Measurements from ENCODE around the gene PRR27.
"Not testable (repeated sequence)": the region's sequence is repeated elsewhere in the genome, so short reads cannot be mapped to it uniquely, and the experiment has no call there.

The PRR27 gene

GRCh38 chr4:70203601-70204000 is 49.6 kb downstream of the PRR27 start:
- no peak for ATAC-seq

- ATAC-seq = not testable (repeated sequence)
Measured at GRCh38 chr4:70212752-70213151, 58.7 kb downstream of the PRR27 start.
